ENCODE measurements around the gene CDC42EP5.

Gene CDC42EP5

GRCh38 chr19:54462047-54462654 is 10.9 kb downstream of the CDC42EP5 start:
- no peak for DNase-seq (ENCODE audit: low spot score)

- no peak for DNase-seq (ENCODE audit: low spot score)
Measured at GRCh38 chr19:54461613-54462012, 11.5 kb downstream of the CDC42EP5 start.

- DNase-seq (ENCODE audit: low spot score) = no peak
Measured at GRCh38 chr19:54461210-54461609, 11.9 kb downstream of the CDC42EP5 start.

GRCh38 chr19:54460230-54461005 is 12.7 kb downstream of the CDC42EP5 start:
- DNase-seq (ENCODE audit: low spot score) = no peak

- DNase-seq (ENCODE audit: low spot score) = no peak
Measured at GRCh38 chr19:54459282-54460229, 13.5 kb downstream of the CDC42EP5 start.

GRCh38 chr19:54458648-54459281 is 14.3 kb downstream of the CDC42EP5 start:
- no peak for DNase-seq (ENCODE audit: low spot score)

- no peak for DNase-seq (ENCODE audit: low spot score)
Measured at GRCh38 chr19:54457773-54458647, 15.1 kb downstream of the CDC42EP5 start.

GRCh38 chr19:54456423-54457373 is 16.4 kb downstream of the CDC42EP5 start:
- no peak for DNase-seq (ENCODE audit: low spot score)

- no peak for DNase-seq (ENCODE audit: low spot score)
Measured at GRCh38 chr19:54455786-54456422, 17.2 kb downstream of the CDC42EP5 start.

GRCh38 chr19:54454781-54455675 is 18.1 kb downstream of the CDC42EP5 start:
- no peak for DNase-seq (ENCODE audit: low spot score)

GRCh38 chr19:54453921-54454780 is 18.9 kb downstream of the CDC42EP5 start:
- DNase-seq (ENCODE audit: low spot score) = no peak

GRCh38 chr19:54452626-54453025 is 20.5 kb downstream of the CDC42EP5 start:
- DNase-seq (ENCODE audit: low spot score) = no peak

- DNase-seq (ENCODE audit: low spot score) = no peak
Measured at GRCh38 chr19:54451997-54452396, 21.1 kb downstream of the CDC42EP5 start.

GRCh38 chr19:54451331-54451871 is 21.7 kb downstream of the CDC42EP5 start:
- DNase-seq (ENCODE audit: low spot score) = no peak

- no peak for DNase-seq (ENCODE audit: low spot score)
Measured at GRCh38 chr19:54449701-54450069, 23.4 kb downstream of the CDC42EP5 start.

GRCh38 chr19:54448774-54449700 is 24.1 kb downstream of the CDC42EP5 start, which contains the start of gene LENG8:
Gene LENG8, plus strand, starts transcription at chr19:54449199. Its CDS starts 2,146 bp downstream, at chr19:54451345.
- peak; percentile 97 for DNase-seq (ENCODE audit: low spot score)
